CMK (cell line): ENCODE results near the gene ADPRH.

Experiments
- DNase-seq: peaks from one replicate; pipeline ENCODE4 v3.0.0-alpha.2; 2010; ENCODE audit warnings: low read depth

Gene ADPRH

GRCh38 chr3:119630128-119630879, 51.0 kb downstream of the ADPRH start:
- DNase-seq = no peak

- DNase-seq = no peak
Observed at GRCh38 chr3:119630880-119631329, 51.6 kb downstream of the ADPRH start.

GRCh38 chr3:119631516-119631915, 52.2 kb downstream of the ADPRH start:
- no peak for DNase-seq

- DNase-seq = no peak
Observed at GRCh38 chr3:119632216-119632615, 52.9 kb downstream of the ADPRH start.

GRCh38 chr3:119632829-119633228, 53.5 kb downstream of the ADPRH start:
- no peak for DNase-seq

GRCh38 chr3:119635719-119636118, 56.4 kb downstream of the ADPRH start:
- no peak for DNase-seq

- no peak for DNase-seq
Observed at GRCh38 chr3:119636249-119636648, 57.0 kb downstream of the ADPRH start.

GRCh38 chr3:119636891-119637611, 57.8 kb downstream of the ADPRH start:
- no peak for DNase-seq

GRCh38 chr3:119637679-119638477, 58.6 kb downstream of the ADPRH start:
- no peak for DNase-seq
